ENCODE measurements around the gene GTF2H2C.

Gene GTF2H2C

GRCh38 chr5:69516769-69517168, 43.2 kb upstream of the GTF2H2C start:
- Histone ChIP-seq H3K14ac (ENCODE audit: low read length) (no peak overlapping the region), H3K79me1 (ENCODE audit: low read depth, low read length) (peaks cover 1% of the 10 kb centered on the region), H2AK5ac (ENCODE audit: low read depth, low read length) (no peak overlapping the region), H3K18ac (ENCODE audit: low read length) (no peak overlapping the region), H2BK15ac (ENCODE audit: low read length) (no peak overlapping the region), H2BK12ac (ENCODE audit: low read length) (no peak overlapping the region), H3K4me2 (ENCODE audit: insufficient read depth, low read length, poor library complexity, severe bottlenecking) (no peak overlapping the region), H3K23ac (ENCODE audit: low read depth, low read length, poor library complexity) (no peak overlapping the region), H3K4me1 (ENCODE audit: control insufficient read depth in 2 of 2, insufficient read depth in 1 of 2, low read depth in 1 of 2, low read length in 2 of 2) (no peaks in the 10 kb centered on the region), H3K27ac (replicated peaks; ENCODE audit: low read length) (no peak overlapping the region), H3K27me3 (ENCODE audit: control insufficient read depth in 3 of 3, insufficient read depth in 3 of 3, low read depth in 1 of 3, low read length in 3 of 3) (no peaks in the 10 kb centered on the region), H3K36me3 (replicated peaks in 1 of 2; ENCODE audit: control insufficient read depth in 2 of 2, insufficient read depth in 2 of 2, low read length in 2 of 2) (no peaks in the 10 kb centered on the region), H3K4ac (ENCODE audit: low read length) (no peak overlapping the region), H3K9me3 (replicated peaks in 1 of 2; ENCODE audit: control insufficient read depth in 2 of 2, insufficient read depth in 1 of 2, low read depth in 1 of 2, low read length in 2 of 2) (no peaks in the 10 kb centered on the region), H2BK5ac (ENCODE audit: low read length) (no peak overlapping the region), H4K8ac (ENCODE audit: low read depth, low read length) (no peak overlapping the region), H4K91ac (ENCODE audit: low read depth, low read length, poor library complexity) (no peak overlapping the region), H3K4me3 (ENCODE audit: low read length in 2 of 2) (no peak overlapping the region), H2AFZ (ENCODE audit: low read length) (no peak overlapping the region), H3K9ac (ENCODE audit: low read depth, low read length, poor library complexity) (no peak overlapping the region), H2BK120ac (ENCODE audit: low read depth, low read length) (no peak overlapping the region)
- no CpG with 5 or more reads among the region's 1 CpG for WGBS, 2 donors (ENCODE audit: extremely low coverage in 2 of 2, insufficient read length in 2 of 2, insufficient replicate concordance in 1 of 2)
- no peak for DNase-seq (ENCODE audit: low spot score)

GRCh38 chr5:69517763-69518212, 42.2 kb upstream of the GTF2H2C start:
- H3K4me2 ChIP-seq (ENCODE audit: insufficient read depth, low read length, poor library complexity, severe bottlenecking): no peak overlapping the region
- H3K27me3 ChIP-seq (ENCODE audit: control insufficient read depth in 3 of 3, insufficient read depth in 3 of 3, low read depth in 1 of 3, low read length in 3 of 3): no peaks in the 10 kb centered on the region
- H3K27ac ChIP-seq (replicated peaks; ENCODE audit: low read length): no peak overlapping the region
- H2BK120ac ChIP-seq (ENCODE audit: low read depth, low read length): no peak overlapping the region
- H3K23ac ChIP-seq (ENCODE audit: low read depth, low read length, poor library complexity): no peak overlapping the region
- no peak overlapping the region for H3K9ac ChIP-seq (ENCODE audit: low read depth, low read length, poor library complexity)
- DNase-seq (ENCODE audit: low spot score): no peak
- no peak overlapping the region for H2AFZ ChIP-seq (ENCODE audit: low read length)
- no peak overlapping the region for H4K91ac ChIP-seq (ENCODE audit: low read depth, low read length, poor library complexity)
- H3K18ac ChIP-seq (ENCODE audit: low read length): no peak overlapping the region
- no peak overlapping the region for H2AK5ac ChIP-seq (ENCODE audit: low read depth, low read length)
- H3K4me3 ChIP-seq (ENCODE audit: low read length in 2 of 2): no peak overlapping the region
- no peaks in the 10 kb centered on the region for H3K9me3 ChIP-seq (replicated peaks in 1 of 2; ENCODE audit: control insufficient read depth in 2 of 2, insufficient read depth in 1 of 2, low read depth in 1 of 2, low read length in 2 of 2)
- H4K8ac ChIP-seq (ENCODE audit: low read depth, low read length): no peak overlapping the region
- H3K36me3 ChIP-seq (replicated peaks in 1 of 2; ENCODE audit: control insufficient read depth in 2 of 2, insufficient read depth in 2 of 2, low read length in 2 of 2): no peaks in the 10 kb centered on the region
- no peak overlapping the region for H2BK5ac ChIP-seq (ENCODE audit: low read length)
- no peak overlapping the region for H3K4ac ChIP-seq (ENCODE audit: low read length)
- no CpG with 5 or more reads among the region's 4 CpGs for WGBS, 2 donors (ENCODE audit: extremely low coverage in 2 of 2, insufficient read length in 2 of 2, insufficient replicate concordance in 1 of 2)
- H3K4me1 ChIP-seq (ENCODE audit: control insufficient read depth in 2 of 2, insufficient read depth in 1 of 2, low read depth in 1 of 2, low read length in 2 of 2): no peaks in the 10 kb centered on the region
- no peak overlapping the region for H3K14ac ChIP-seq (ENCODE audit: low read length)
- H2BK12ac ChIP-seq (ENCODE audit: low read length): no peak overlapping the region
- peaks cover 1% of the 10 kb centered on the region for H3K79me1 ChIP-seq (ENCODE audit: low read depth, low read length)
- H2BK15ac ChIP-seq (ENCODE audit: low read length): no peak overlapping the region

GRCh38 chr5:69519285-69519684, 40.7 kb upstream of the GTF2H2C start:
- H2AK5ac ChIP-seq (ENCODE audit: low read depth, low read length): no peak overlapping the region
- no peak overlapping the region for H3K18ac ChIP-seq (ENCODE audit: low read length)
- no peak overlapping the region for H2BK5ac ChIP-seq (ENCODE audit: low read length)
- no peak overlapping the region for H3K4me3 ChIP-seq (ENCODE audit: low read length in 2 of 2)
- H3K27ac ChIP-seq (replicated peaks; ENCODE audit: low read length): no peak overlapping the region
- no peak overlapping the region for H3K23ac ChIP-seq (ENCODE audit: low read depth, low read length, poor library complexity)
- no peak overlapping the region for H2AFZ ChIP-seq (ENCODE audit: low read length)
- no peak overlapping the region for H3K4me2 ChIP-seq (ENCODE audit: insufficient read depth, low read length, poor library complexity, severe bottlenecking)
- no peak for DNase-seq (ENCODE audit: low spot score)
- H3K79me1 ChIP-seq (ENCODE audit: low read depth, low read length): no peaks in the 10 kb centered on the region
- H3K9me3 ChIP-seq (replicated peaks in 1 of 2; ENCODE audit: control insufficient read depth in 2 of 2, insufficient read depth in 1 of 2, low read depth in 1 of 2, low read length in 2 of 2): no peaks in the 10 kb centered on the region
- H2BK12ac ChIP-seq (ENCODE audit: low read length): no peak overlapping the region
- no peak overlapping the region for H2BK15ac ChIP-seq (ENCODE audit: low read length)
- H3K36me3 ChIP-seq (replicated peaks in 1 of 2; ENCODE audit: control insufficient read depth in 2 of 2, insufficient read depth in 2 of 2, low read length in 2 of 2): no peaks in the 10 kb centered on the region
- H3K4me1 ChIP-seq (ENCODE audit: control insufficient read depth in 2 of 2, insufficient read depth in 1 of 2, low read depth in 1 of 2, low read length in 2 of 2): no peaks in the 10 kb centered on the region
- H3K9ac ChIP-seq (ENCODE audit: low read depth, low read length, poor library complexity): no peak overlapping the region
- no peak overlapping the region for H3K14ac ChIP-seq (ENCODE audit: low read length)
- no peak overlapping the region for H4K8ac ChIP-seq (ENCODE audit: low read depth, low read length)
- no peak overlapping the region for H2BK120ac ChIP-seq (ENCODE audit: low read depth, low read length)
- no peak overlapping the region for H4K91ac ChIP-seq (ENCODE audit: low read depth, low read length, poor library complexity)
- H3K4ac ChIP-seq (ENCODE audit: low read length): no peak overlapping the region
- no peaks in the 10 kb centered on the region for H3K27me3 ChIP-seq (ENCODE audit: control insufficient read depth in 3 of 3, insufficient read depth in 3 of 3, low read depth in 1 of 3, low read length in 3 of 3)
- no CpG with 5 or more reads among the region's 2 CpGs for WGBS, 2 donors (ENCODE audit: extremely low coverage in 2 of 2, insufficient read length in 2 of 2, insufficient replicate concordance in 1 of 2)

- H2BK15ac ChIP-seq (ENCODE audit: low read length): no peak overlapping the region
- no peaks in the 10 kb centered on the region for H3K79me1 ChIP-seq (ENCODE audit: low read depth, low read length)
- H2BK5ac ChIP-seq (ENCODE audit: low read length): no peak overlapping the region
- H2AK5ac ChIP-seq (ENCODE audit: low read depth, low read length): no peak overlapping the region
- no peaks in the 10 kb centered on the region for H3K36me3 ChIP-seq (replicated peaks in 1 of 2; ENCODE audit: control insufficient read depth in 2 of 2, insufficient read depth in 2 of 2, low read length in 2 of 2)
- H3K4me3 ChIP-seq (ENCODE audit: low read length in 2 of 2): no peak overlapping the region
- H3K4me1 ChIP-seq (ENCODE audit: control insufficient read depth in 2 of 2, insufficient read depth in 1 of 2, low read depth in 1 of 2, low read length in 2 of 2): no peaks in the 10 kb centered on the region
- H3K4me2 ChIP-seq (ENCODE audit: insufficient read depth, low read length, poor library complexity, severe bottlenecking): no peak overlapping the region
- no peak overlapping the region for H2BK120ac ChIP-seq (ENCODE audit: low read depth, low read length)
- H3K23ac ChIP-seq (ENCODE audit: low read depth, low read length, poor library complexity): no peak overlapping the region
- no peak overlapping the region for H4K8ac ChIP-seq (ENCODE audit: low read depth, low read length)
- no peak overlapping the region for H3K4ac ChIP-seq (ENCODE audit: low read length)
- no peaks in the 10 kb centered on the region for H3K27me3 ChIP-seq (ENCODE audit: control insufficient read depth in 3 of 3, insufficient read depth in 3 of 3, low read depth in 1 of 3, low read length in 3 of 3)
- no peak overlapping the region for H3K18ac ChIP-seq (ENCODE audit: low read length)
- no peak overlapping the region for H2BK12ac ChIP-seq (ENCODE audit: low read length)
- no peak overlapping the region for H3K14ac ChIP-seq (ENCODE audit: low read length)
- no CpG with 5 or more reads among the region's 3 CpGs for WGBS, 2 donors (ENCODE audit: extremely low coverage in 2 of 2, insufficient read length in 2 of 2, insufficient replicate concordance in 1 of 2)
- DNase-seq (ENCODE audit: low spot score): no peak
- no peak overlapping the region for H3K27ac ChIP-seq (replicated peaks; ENCODE audit: low read length)
- H3K9ac ChIP-seq (ENCODE audit: low read depth, low read length, poor library complexity): no peak overlapping the region
- no peaks in the 10 kb centered on the region for H3K9me3 ChIP-seq (replicated peaks in 1 of 2; ENCODE audit: control insufficient read depth in 2 of 2, insufficient read depth in 1 of 2, low read depth in 1 of 2, low read length in 2 of 2)
- no peak overlapping the region for H4K91ac ChIP-seq (ENCODE audit: low read depth, low read length, poor library complexity)
- H2AFZ ChIP-seq (ENCODE audit: low read length): no peak overlapping the region
Measured at GRCh38 chr5:69522035-69522434, 38.0 kb upstream of the GTF2H2C start.

Measured in neuronal stem cell (in vitro differentiated cells).